Stomach (tissue), 9 donors: Measurements from ENCODE around the gene FAM111A. TPM values are rescaled to one million over a fixed set of nuclear protein-coding genes. Genes with fewer than 3 reads are reported as not detected.
A peak's percentile ranks its signal among the peaks of the same experiment; 100 is the strongest.

ENCODE experiments used
- DNase-seq, 2 donors: peaks; one replicate each; pipeline versions ENCODE4 v3.0.0 to v3.0.0-alpha.2; 2013 to 2019
- H3K27ac ChIP-seq, 5 donors: fragments of 200-600 bp in 4 of 5; sonication (generic) in 4 of 5; one replicate each; pipeline ENCODE4 v1.5.1; 2013 to 2019; ENCODE audit warnings: mild to moderate bottlenecking in 1 of 5, moderate library complexity in 1 of 5
- H3K27me3 ChIP-seq, 3 donors: fragments of 200-600 bp; sonication (generic); one replicate each; pipeline ENCODE4 v1.5.1; 2017 to 2019; ENCODE audit warnings: mixed run types in 1 of 3
- H3K36me3 ChIP-seq, 4 donors: fragments of 200-600 bp; sonication (generic); 1 replicate in 3 of 4; 2 replicates in 1 of 4; pipeline ENCODE4 v1.5.1; 2016 to 2019
- H3K4me1 ChIP-seq, 4 donors: fragments of 200-600 bp; sonication (generic); one replicate each; pipeline ENCODE4 v1.5.1; 2016 to 2019
- H3K4me3 ChIP-seq, 4 donors: fragments of 200-600 bp; sonication (generic) in 3 of 4; one replicate each; pipeline ENCODE4 v1.5.1; 2016 to 2019; ENCODE audit warnings: mild to moderate bottlenecking in 1 of 4
- H3K9me3 ChIP-seq, 4 donors: fragments of 200-600 bp; sonication (generic); one replicate each; pipeline ENCODE4 v1.5.1; 2016 to 2019
- EP300 ChIP-seq: sonication (generic); formaldehyde crosslinking; IDR thresholded peaks from one replicate; pipeline ENCODE4 v1.6.1; 2017; ENCODE audit warnings: antibody characterized with exemption
- POLR2A ChIP-seq, 4 donors: fragments of 450-650 bp; IDR thresholded peaks; one replicate each; pipeline ENCODE4 v1.6.1; 2016; ENCODE audit warnings: antibody characterized with exemption in 4 of 4, control low read depth in 2 of 4, mild to moderate bottlenecking in 1 of 4, moderate library complexity in 1 of 4
- POLR2AphosphoS5 ChIP-seq, 3 donors: sonication (generic); formaldehyde crosslinking; IDR thresholded peaks; one replicate each; pipeline ENCODE4 v1.6.1; 2016; ENCODE audit warnings: antibody characterized with exemption in 3 of 3
- WGBS, 5 donors: extraction: QIAGEN DNeasy Blood & Tissue Kit in 3 of 5; methylation state at CpG; one replicate each; pipeline versions ENCODE4 v1.1.5 to v1.1.7; 2013 to 2018; 5-methylcytosine and 5-hydroxymethylcytosine counted together
- intact Hi-C: fragments of 100-400 bp; cut with DNase I; formaldehyde crosslinking; loops from one replicate; pipeline ENCODE4 v1.15.1; 2023; ENCODE audit warnings: low total_unique reads
- polyA plus RNA-seq, 3 donors: library from polyadenylated mRNA; stranded (reverse); fragments of 200-250 nt; gene quantifications; one replicate each; pipeline ENCODE4 v1.2.3, GENCODE V29; 2013
- total RNA-seq, 5 donors: library from RNA; depleted of rRNA; stranded (reverse); fragments of >200 nt; gene quantifications; one replicate each; pipeline versions ENCODE4 v1.1.0 to v1.2.3, GENCODE V29; 2014 to 2016
- TF ChIP-seq, protein P1 (sequence below), 7 experiments: fragments of 450-650 bp in 4 of 7; fragments of 200-600 bp in 3 of 7; sonication (generic) in 3 of 7; IDR thresholded peaks; one replicate each; pipeline ENCODE4 v1.5.1; 2016 to 2019; ENCODE audit warnings: antibody characterized with exemption in 7 of 7, control low read depth in 2 of 7, mild to moderate bottlenecking in 1 of 7
- donor health status: healthy with polysubstance abuse.
- donor health status: Bipolar disorder and iron deficiency.
- donor health status: healthy.

The FAM111A gene
- total and polyA plus RNA-seq, 8 donors: 8.9 to 78.2 (median 29.7) TPM

DNA sequence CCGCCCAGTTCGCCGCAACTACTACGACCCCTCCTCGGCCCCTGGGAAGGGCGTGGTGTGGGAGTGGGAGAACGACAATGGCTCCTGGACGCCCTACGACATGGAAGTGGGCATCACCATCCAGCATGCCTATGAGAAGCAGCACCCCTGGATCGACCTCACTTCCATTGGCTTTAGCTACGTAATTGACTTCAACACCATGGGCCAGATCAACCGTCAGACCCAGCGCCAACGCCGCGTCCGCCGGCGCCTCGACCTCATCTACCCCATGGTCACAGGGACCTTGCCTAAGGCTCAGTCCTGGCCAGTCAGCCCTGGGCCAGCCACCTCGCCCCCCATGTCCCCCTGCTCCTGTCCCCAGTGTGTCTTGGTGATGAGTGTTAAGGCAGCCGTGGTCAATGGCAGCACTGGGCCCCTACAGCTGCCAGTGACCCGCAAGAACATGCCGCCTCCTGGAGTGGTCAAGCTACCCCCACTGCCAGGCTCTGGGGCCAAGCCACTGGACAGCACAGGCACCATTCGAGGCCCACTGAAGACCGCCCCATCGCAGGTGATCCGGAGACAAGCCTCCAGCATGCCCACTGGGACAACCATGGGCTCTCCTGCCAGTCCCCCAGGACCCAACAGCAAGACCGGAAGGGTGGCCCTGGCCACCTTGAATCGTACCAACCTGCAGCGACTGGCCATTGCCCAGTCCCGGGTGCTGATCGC is 39.2 kb downstream of the FAM111A start:
- DNase-seq: no peak
- Histone ChIP-seq H3K9me3 (no peaks in the 10 kb centered on the region), H3K4me3 (no peak overlapping the region), H3K27ac (peak overlapping the region in 3 of 5 donors; percentile 3 to 65 (median 5)), H3K27me3 (no peaks in the 10 kb centered on the region), H3K36me3 (peaks cover 7 to 26% (median 16%) of the 10 kb centered on the region in 4 donors), H3K4me1 (peaks cover 35 to 59% (median 47%) of the 10 kb centered on the region in 4 donors)
- 92 to 95% (median 93%) methylated on average over 31 to 33 of the region's 33 CpGs for WGBS, 5 donors
- TF ChIP-seq EP300 (no peak), POLR2A (IDR thresholded peaks at IDR 0.05) (no peak), POLR2AphosphoS5 (IDR thresholded peaks at IDR 0.05) (no peak)
- TF ChIP-seq, protein P1, sequence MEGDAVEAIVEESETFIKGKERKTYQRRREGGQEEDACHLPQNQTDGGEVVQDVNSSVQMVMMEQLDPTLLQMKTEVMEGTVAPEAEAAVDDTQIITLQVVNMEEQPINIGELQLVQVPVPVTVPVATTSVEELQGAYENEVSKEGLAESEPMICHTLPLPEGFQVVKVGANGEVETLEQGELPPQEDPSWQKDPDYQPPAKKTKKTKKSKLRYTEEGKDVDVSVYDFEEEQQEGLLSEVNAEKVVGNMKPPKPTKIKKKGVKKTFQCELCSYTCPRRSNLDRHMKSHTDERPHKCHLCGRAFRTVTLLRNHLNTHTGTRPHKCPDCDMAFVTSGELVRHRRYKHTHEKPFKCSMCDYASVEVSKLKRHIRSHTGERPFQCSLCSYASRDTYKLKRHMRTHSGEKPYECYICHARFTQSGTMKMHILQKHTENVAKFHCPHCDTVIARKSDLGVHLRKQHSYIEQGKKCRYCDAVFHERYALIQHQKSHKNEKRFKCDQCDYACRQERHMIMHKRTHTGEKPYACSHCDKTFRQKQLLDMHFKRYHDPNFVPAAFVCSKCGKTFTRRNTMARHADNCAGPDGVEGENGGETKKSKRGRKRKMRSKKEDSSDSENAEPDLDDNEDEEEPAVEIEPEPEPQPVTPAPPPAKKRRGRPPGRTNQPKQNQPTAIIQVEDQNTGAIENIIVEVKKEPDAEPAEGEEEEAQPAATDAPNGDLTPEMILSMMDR (IDR thresholded peaks at IDR 0.05): no peak
- intact Hi-C loops: no loop called here

DNA sequence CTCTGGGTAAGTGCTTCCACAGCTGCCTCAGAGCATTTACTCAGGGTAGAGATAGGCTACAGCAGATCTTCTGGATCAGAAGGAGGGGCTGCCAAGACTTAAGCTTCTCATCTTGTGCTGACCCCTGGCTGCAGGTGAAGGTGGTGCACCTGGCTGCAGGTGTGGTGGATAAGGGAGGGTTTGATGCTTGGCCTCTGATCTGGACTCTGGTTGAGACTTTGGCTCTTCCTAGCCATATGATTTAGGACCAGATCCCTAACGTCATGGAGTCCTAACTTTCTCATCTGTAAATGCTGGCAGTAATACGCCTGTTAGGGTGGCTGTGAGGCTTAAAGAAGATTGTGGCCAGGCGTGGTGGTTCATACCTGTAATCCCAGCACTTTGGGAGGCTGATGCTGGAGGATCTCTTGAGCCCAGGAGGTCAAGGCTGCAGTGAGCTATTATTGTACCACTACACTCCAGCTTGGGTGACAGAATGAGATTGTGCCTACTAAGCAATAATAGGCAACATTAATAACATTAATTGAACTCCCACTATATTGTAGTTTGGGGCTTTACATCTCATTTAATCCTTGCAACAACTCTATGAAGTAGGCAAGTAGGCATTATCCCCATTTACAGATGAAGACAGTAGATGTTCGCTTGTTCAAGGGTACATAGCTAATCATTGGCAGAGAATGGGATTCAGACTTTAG is 39.9 kb downstream of the FAM111A start:
- TF ChIP-seq, protein P1 (IDR thresholded peaks at IDR 0.05): peak in 5 of 7 experiments; percentile 13 to 52 (median 30)
- TF ChIP-seq EP300: no peak
- peaks cover 7 to 26% (median 16%) of the 10 kb centered on the region in 4 donors for H3K36me3 ChIP-seq
- no peaks in the 10 kb centered on the region for H3K27me3 ChIP-seq
- H3K9me3 ChIP-seq: no peaks in the 10 kb centered on the region
- H3K4me1 ChIP-seq: peaks cover 42 to 66% (median 53%) of the 10 kb centered on the region in 4 donors
- H3K27ac ChIP-seq: peak overlapping the region in 3 of 5 donors; percentile 3 to 83 (median 81)
- DNase-seq: peak; percentile 44 to 65
- no peak overlapping the region for H3K4me3 ChIP-seq
- WGBS, 5 donors: 81 to 90% (median 84%) methylated on average over 4 of the region's 4 CpGs
- intact Hi-C loops: no loop called here

DNA sequence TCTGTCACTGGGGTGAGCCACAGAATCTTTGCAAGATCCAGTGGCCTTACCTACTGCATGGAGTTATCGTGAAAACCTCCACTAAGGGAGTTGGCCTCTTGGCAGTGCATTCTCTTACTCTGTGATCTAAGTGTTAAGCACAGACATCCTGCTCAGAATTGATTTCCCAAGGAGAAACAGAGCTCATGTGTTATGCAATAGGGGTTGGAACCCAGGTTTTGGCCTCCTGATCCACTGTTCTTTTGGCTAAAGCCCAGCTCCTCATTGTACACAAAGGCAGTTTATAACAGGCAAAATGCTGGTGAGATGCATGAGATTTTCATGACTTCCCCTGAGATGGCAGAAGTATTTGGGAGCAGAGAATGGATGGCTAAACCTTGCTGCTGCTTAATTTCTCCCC is 41.1 kb downstream of the FAM111A start:
- peak overlapping the region in 1 of 4 donors; percentile 27 for H3K4me3 ChIP-seq
- peak overlapping the region; percentile 0 to 83 (median 63) for H3K27ac ChIP-seq
- 22 to 47% (median 27%) methylated on average over 1 of the region's 1 CpG for WGBS, 5 donors
- no peaks in the 10 kb centered on the region for H3K27me3 ChIP-seq
- intact Hi-C loops: no loop called here
- H3K9me3 ChIP-seq: no peaks in the 10 kb centered on the region
- DNase-seq: no peak
- no peak for TF ChIP-seq EP300
- peak in 2 of 3 donors; percentile 25 to 60 for TF ChIP-seq POLR2AphosphoS5 (IDR thresholded peaks at IDR 0.05)
- H3K4me1 ChIP-seq: peaks cover 50 to 78% (median 64%) of the 10 kb centered on the region in 4 donors
- peaks cover 7 to 21% (median 16%) of the 10 kb centered on the region in 4 donors for H3K36me3 ChIP-seq

DNA sequence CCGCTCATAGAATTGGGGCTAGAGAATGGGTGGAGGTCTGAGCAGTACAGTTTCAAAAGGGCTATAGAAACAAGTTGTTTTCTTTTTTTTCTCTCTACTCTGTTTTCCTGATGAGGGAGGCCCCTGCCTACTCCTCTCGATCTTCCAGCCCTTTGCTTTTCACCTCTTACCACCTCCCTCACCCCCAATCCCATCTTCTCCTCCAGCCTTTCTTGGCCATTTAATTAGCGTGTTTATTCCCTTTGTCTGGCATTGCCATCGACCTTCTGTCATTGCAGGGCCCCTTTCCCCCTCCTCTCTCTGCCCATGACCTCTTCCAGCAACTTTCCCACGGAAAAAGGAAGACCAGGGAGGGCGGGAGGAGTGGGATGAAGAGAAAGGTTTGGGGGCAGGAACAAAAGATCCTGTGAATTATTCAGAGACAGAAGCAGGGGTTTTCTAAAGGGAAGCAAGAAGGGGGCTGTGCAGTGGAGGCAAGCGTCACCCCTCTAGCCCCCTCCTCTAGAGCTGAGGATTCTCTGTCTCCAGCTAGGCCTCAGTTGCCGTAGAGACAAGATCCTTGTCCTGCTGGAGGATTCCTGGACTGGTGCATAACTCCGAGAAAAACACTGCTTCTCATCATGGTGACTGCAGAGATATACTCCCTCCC is 42.2 kb downstream of the FAM111A start:
- 36 to 49% (median 43%) methylated on average over 9 of the region's 9 CpGs for WGBS, 5 donors
- Histone ChIP-seq H3K36me3 (peaks cover 7 to 31% (median 21%) of the 10 kb centered on the region in 4 donors), H3K4me1 (peaks cover 50 to 88% (median 75%) of the 10 kb centered on the region in 4 donors), H3K27me3 (no peaks in the 10 kb centered on the region), H3K9me3 (no peaks in the 10 kb centered on the region), H3K4me3 (peak overlapping the region in 1 of 4 donors; percentile 27), H3K27ac (peak overlapping the region; percentile 77 to 86 (median 81))
- intact Hi-C loops: no loop called here
- TF ChIP-seq POLR2A (IDR thresholded peaks at IDR 0.05) (no peak), POLR2AphosphoS5 (IDR thresholded peaks at IDR 0.05) (no peak), EP300 (no peak)
- TF ChIP-seq, protein P1 (IDR thresholded peaks at IDR 0.05): no peak
- no peak for DNase-seq
